Right kidney (tissue), 1 donor: ENCODE results near the gene INTS6L.
"Not testable (repeated sequence)": the region's sequence is repeated elsewhere in the genome, so short reads cannot be mapped to it uniquely, and the experiment has no call there.

Experiments
- DNase-seq: peaks from one replicate; pipeline ENCODE4 v3.0.0-alpha.2; 2016

The INTS6L gene

GRCh38 chrX:135605906-135606305, 85.4 kb downstream of the INTS6L start:
- no peak for DNase-seq

GRCh38 chrX:135624408-135625204, 104.1 kb downstream of the INTS6L start:
- DNase-seq: not testable (repeated sequence)

GRCh38 chrX:135625995-135626394, 105.5 kb downstream of the INTS6L start:
- DNase-seq: no peak

GRCh38 chrX:135629342-135629741, 108.9 kb downstream of the INTS6L start:
- DNase-seq: no peak
